GM21529 (cell line): Measurements from ENCODE around the gene ATG16L2.
"Not testable (repeated sequence)": the region's sequence is repeated elsewhere in the genome, so short reads cannot be mapped to it uniquely, and the experiment has no call there.

ENCODE experiments used
- ATAC-seq: cut with Tn5 transposase; IDR thresholded peaks from one replicate; pipeline ENCODE4 v1.9.1; 2021; ENCODE audit not compliant: unreplicated experiment

ATG16L2 gene

DNA sequence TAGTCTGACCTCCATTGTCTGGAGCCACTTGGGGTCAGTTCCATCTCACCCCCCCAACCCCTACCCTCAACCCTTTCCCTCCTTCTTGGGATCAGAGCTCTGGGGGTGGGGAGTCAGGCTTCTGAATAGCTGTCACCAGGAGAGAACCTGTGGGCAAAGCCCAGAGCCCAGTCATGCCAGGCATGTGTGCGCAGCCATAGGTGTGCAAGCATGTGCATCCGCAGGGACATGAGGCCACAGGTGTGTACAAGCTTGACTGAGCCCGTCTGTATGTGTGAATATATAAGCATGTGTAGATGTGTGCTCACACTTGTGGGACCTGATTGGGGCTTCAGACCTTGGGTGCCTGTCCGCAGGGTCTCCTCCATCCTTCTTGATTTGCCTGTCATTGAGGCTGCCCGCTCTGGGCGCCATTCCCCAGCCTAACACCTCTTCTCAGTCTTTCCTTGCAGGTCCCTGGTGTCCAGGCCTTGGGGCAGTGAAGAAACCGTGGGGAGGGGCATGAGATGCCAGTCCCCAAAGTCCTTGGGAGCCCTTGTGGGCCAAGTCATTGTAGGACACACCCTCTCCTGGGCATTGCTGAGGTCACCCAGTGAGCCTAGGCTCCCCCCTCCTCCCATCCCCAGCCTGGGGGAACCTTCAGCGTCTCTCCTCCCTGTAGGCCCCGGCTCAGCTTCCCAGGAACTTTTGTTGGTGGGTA, 9.0 kb downstream of the ATG16L2 start:
- ATAC-seq: no peak

DNA sequence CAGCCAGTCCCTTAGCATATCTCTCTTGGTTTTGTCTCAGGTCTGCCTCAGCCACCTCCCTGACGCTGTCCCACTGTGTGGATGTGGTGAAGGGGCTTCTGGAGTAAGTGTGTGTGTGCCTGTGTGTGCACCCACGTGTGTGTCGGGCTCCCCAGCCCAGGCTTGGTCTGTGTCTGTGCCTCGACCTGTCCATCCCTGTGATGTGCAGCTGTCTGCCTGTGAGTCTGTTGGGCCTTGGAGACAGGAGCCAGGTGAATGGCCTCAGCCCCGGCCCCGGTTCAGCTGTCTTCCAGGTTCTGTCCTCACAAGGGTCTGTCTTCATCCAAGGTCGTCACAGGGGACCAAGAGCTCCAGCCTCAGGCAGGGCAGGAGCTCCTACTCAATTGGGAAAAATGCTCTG, 9.8 kb downstream of the ATG16L2 start:
- ATAC-seq: no peak

DNA sequence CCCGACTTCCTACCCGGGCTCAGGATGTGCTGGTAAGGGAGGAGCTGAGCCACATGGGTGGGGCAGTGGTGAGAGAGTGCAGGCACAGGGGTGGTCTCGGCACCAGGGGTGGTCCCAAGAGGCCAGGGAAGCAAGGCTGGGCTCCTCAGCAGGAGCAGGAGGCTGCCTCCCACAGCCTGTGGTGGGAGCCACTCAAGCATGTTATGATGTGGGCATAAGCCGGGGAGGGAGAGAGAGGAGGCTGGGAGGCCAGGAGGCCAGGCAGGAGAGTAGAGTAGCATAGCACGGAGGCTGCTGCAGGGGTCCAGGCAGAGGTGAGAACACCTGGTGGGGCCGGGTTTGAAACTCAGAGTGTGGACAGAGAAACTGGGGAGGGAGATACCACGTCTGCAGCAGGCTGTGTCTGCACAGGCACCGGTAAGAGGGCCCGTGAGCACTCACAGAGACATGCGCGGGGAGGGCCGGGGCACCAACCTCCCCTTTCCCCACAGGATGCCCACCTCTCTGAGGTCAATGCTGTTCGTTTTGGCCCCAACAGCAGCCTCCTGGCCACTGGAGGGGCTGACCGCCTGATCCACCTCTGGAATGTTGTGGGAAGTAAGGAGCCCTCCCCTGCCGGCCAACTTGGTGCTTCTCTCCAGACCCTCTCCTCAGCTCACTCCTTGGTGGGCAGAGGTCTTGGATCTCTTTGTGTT, 10.7 kb downstream of the ATG16L2 start:
- ATAC-seq: no peak

DNA sequence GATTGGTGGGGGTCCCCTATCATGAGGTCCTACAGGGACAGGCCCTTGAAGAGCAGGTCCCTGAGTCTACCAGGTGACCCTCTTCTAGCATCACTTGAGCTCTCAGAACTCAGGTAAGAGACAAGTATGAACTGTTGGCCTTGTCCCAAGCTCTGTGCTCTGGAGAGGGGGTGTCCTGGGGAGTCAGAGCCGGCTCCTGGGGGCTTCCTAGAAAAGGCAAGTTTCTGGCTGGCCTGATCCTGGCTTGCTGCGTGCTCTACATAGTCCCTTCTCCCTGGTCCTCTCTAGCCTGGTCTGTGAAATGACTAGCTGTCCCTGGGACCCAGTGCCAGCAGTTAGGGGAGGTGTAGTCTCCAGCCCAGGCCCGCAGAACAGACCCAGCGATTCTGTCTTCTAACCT, 11.4 kb downstream of the ATG16L2 start:
- no peak for ATAC-seq

- ATAC-seq: no peak
These were observed 12.2 kb downstream of the ATG16L2 start for GRCh38 chr11:72826191-72826941.

DNA sequence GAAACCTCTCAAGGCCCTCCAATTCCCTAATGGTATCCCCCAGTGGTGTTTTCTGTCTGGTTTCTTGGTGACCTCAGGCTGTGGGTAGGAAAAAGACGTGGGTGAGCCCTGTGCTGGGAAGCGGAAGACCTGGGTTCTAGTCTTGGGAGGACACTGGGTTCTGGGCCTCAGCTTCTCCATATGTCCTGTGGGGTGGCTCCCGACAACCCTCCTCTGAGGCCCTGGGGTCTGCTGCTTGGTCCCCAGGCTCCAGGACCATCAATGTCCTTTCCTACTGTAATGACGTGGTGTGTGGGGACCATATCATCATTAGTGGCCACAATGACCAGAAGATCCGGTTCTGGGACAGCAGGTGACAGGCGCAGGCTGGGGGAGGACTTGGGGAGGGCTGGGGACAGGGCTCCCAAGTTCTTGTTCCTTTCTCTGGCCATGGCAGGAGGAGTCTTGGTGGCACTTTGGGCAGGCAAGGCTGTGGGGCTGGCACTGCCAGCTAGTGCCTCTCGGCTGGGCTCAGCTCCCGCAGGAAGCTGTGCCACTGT, 12.8 kb downstream of the ATG16L2 start:
- ATAC-seq: no peak

DNA sequence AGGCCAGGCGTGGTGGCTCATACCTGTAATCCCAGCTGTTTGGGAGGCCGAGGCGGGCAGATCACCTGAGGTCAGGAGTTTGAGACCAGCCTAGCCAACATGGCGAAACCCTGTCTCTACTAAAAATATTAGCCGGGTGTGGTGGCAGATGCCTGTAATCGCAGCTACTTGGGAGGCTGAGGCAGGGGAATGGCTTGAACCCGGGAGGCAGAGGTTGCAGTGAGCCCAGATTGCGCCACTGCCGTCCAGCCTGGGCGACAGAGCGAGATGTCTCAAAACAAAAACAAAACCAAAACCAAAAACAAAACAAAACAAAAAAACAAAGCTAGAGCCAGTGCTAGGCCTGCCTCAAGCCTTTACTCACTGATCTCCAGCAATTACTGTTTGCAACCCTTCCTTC, 13.4 kb downstream of the ATG16L2 start:
- not testable (repeated sequence) for ATAC-seq

DNA sequence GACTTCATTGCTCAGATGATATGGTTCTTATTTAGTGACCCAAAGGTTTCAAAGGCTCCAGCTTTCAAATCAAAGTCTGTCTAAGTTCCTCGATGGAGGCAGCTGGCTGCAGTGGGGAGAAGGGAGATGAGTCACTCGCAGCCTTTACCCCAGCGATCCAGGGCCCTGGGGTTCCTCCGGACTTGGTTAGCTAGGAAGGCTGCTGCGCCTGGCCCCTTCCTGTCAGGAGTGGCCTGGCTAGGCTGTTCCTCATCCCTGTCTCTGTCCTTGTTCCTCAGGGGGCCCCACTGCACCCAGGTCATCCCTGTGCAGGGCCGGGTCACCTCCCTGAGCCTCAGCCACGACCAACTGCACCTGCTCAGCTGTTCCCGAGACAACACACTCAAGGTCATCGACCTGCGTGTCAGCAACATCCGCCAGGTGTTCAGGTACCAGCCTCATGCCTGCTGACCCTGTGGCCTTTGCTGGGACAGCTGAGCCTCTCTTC, 13.9 kb downstream of the ATG16L2 start:
- ATAC-seq: no peak

DNA sequence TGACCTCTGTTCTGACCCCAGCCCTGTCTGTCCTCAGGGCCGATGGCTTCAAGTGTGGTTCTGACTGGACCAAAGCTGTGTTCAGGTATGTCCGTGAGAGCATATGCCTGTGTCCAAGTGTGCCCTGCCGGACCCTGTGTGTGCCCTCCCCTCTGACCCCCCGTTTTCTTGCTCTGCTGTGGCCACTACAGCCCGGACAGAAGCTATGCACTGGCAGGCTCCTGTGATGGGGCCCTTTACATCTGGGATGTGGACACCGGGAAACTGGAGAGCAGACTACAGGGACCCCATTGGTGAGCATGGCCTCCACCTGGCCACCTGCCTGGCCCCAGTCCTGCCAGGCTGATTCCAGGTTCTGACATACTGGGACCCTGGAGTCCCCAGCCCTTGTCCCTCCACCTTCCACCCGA, 14.5 kb downstream of the ATG16L2 start:
- ATAC-seq: no peak

DNA sequence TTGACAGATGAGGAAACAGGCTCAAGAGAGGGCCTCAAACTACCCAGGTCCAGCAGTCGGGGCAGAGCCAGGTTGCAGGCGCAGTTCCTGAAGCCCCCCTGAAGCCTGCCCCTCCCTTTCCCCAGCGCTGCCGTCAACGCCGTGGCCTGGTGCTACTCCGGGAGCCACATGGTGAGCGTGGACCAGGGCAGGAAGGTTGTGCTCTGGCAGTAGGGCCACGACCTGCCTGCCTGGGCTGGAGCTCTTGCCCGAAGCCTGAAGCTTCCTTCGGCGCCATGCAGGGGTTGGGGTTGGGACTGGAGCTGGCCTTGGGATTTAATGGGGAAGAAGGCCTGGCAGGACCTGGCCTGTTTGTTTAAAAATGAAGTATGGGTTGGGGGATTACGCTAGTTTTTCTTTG, 15.0 kb downstream of the ATG16L2 start:
- ATAC-seq: no peak

DNA sequence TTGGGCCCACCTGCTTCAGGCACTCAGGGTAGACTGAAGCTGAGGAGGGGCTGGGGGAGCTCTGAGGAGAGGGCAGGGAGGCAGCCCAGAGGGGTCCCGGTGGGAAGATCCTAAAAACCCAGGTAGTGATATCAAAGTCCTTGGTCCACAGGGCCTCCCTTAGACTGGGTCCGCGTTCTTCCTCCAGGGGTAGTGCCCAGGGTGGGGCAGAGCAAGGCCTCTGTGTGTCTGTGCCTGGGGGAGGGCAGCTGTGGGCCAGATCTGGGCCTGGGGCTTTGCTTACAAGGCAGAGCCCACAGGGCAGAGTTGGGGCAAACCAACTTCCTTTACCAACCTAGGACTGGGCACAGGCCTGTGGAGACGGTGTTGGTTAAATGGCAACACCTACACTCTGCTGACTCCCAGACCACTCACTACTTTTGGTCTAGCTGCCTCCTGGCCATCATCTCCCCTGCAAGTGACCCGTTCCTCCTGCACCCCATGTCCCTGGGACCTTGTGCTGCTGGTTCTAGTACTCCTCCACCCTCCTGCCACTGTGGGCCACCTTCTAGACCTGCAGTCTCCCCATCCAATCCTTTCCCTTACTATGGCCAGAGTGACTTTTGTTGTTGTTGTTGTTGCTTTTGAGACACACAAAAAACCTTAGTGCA, 15.8 kb downstream of the ATG16L2 start:
- no peak for ATAC-seq

- ATAC-seq: no peak
These were observed 17.5 kb downstream of the ATG16L2 start for GRCh38 chr11:72831521-72832300.

DNA sequence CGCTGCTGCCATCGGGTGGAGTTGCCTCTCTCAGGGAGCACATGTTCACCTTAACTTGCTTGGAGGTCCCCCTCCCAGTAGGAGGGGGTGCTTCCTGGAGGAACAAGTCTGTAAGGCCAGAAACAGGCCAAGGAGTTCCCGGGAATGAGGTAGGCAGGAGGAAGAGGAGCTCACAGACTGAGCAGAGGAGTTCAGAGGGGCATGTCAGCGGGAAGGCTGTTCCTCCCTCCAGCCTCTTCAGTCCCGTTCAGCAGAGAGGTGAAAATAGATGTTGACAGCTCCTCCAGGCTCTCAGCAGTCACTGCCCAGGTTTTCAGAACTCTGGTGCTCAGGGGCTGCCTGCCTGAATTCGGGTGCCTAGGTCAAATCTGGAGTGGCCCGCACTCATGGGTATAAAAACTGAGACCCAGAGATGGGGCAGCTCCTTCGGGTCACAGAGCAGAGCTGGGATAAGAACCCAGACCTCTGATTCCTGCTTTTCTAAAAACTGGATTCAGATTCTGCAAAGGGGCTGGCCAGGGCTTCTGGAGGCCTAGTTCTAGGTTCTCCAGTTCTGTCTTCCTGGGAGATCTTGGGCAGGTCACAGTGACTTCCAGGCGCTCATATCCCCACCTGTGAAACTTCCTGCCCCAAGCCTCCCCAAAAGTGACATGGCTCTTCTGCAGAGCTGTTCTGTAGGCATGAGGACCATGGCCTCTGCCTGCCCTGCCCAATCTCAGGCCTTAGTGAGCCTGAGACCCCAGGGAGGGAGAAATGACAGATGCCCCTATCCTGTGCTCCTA, 18.3 kb downstream of the ATG16L2 start:
- ATAC-seq: no peak

- no peak for ATAC-seq
These were observed 19.0 kb downstream of the ATG16L2 start for GRCh38 chr11:72833083-72833733.

DNA sequence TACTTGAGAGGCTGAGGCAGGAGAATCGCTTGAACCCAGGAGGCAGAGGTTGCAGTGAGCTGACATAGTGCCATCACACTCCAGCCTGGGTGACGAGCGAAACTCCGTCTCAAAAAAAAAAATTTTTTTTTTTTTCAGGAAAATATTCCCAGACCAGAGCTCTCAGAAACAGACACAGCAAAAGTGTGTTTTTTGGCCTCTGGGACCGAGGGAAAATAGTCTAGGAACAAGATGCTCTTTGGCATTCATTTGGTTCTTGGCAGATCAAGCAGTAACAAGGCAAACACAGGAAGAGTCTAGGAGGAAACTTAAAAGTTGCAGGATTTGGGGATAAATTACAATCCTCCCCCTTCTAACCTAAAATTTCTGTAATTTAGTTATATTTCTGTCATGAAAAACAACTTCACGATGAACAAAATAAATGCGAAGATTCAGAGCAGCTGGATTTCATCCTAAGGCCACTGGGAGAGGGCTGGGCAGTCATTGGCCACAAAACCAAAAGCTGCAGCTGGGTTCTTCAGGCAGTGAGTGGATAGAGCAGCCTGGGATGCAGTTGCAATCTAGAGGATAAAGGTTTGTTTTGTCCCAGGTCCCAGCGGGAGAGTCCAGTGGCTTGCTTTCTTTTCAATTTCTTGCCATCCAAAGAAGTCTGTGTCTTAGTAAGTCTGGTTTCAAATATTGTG, 19.7 kb downstream of the ATG16L2 start:
- no peak for ATAC-seq

GRCh38 chr11:72834905-72835304, 20.7 kb downstream of the ATG16L2 start:
- ATAC-seq: no peak

DNA sequence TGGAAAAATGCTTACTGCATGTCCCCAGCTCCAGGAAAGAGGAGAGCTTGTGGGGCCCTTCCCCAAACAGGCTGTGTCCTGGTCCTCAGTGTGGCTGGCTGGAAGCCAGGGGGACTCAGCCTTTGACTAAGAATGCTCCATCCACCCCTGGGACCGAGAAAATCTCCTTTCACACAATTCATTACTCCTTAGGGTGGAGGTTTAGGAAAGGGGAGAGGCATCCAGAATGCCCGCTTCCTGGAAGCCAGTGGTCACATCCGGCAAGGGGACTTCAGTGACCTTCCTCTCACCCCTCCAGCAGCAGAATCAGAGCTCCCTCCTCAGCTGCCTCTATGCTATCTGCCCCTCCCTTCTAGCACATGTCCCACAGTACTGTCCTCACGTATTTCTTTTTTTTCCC, 21.9 kb downstream of the ATG16L2 start:
- no peak for ATAC-seq

DNA sequence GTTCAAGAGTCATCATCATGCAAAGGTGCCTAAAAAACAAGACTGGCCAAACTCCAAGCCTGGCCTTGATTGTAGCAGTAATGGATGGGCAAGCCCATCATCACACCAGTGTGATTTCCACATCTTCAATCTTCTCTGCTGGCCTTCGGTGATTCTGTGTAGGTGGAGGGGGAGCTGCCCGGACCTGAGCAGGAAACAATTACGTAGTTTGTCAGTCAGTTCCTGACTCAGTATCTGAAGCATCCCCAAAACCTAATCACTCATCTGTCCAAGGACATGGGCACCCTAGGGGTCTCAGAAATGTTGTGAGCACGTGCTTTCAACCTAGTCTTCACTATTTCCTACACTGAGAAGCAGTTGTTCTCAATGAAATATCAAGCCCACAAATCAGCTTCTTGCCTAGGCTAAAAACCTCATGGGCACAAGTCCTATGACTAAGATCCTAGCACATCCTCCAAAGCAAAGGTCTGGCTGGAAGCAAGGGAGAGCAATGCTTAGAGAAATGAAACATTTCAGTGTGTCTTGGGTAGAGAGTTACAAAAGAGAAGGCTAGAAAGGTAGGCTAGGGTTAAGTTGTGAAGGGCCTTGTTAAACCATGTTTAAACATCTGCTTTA, 24.6 kb downstream of the ATG16L2 start:
- no peak for ATAC-seq
